GM21529 (cell line): Measurements from ENCODE around the gene ICA1.
A peak's percentile ranks its signal among the peaks of the same experiment; 100 is the strongest.

Source experiments
- ATAC-seq: cut with Tn5 transposase; IDR thresholded peaks from one replicate; pipeline ENCODE4 v1.9.1; 2021; ENCODE audit not compliant: unreplicated experiment

The ICA1 gene

GRCh38 chr7:8228766-8229674 is 32.9 kb downstream of the ICA1 start:
- no peak for ATAC-seq

GRCh38 chr7:8228068-8228467 is 33.9 kb downstream of the ICA1 start:
- ATAC-seq: no peak

GRCh38 chr7:8227261-8227660 is 34.7 kb downstream of the ICA1 start:
- ATAC-seq: no peak

- no peak for ATAC-seq
Observed at GRCh38 chr7:8226501-8226900, 35.5 kb downstream of the ICA1 start.

GRCh38 chr7:8221567-8221966 is 40.4 kb downstream of the ICA1 start:
- no peak for ATAC-seq

- ATAC-seq: no peak
Observed at GRCh38 chr7:8221101-8221495, 40.9 kb downstream of the ICA1 start.

GRCh38 chr7:8220376-8221100 is 41.4 kb downstream of the ICA1 start:
- ATAC-seq: no peak

- peak; percentile 66 for ATAC-seq
Observed at GRCh38 chr7:8217200-8218068, 44.5 kb downstream of the ICA1 start.

- ATAC-seq: no peak
Observed at GRCh38 chr7:8216334-8216690, 45.7 kb downstream of the ICA1 start.

- ATAC-seq: no peak
Observed at GRCh38 chr7:8215648-8216333, 46.2 kb downstream of the ICA1 start.

- ATAC-seq: no peak
Observed at GRCh38 chr7:8214244-8214824, 47.6 kb downstream of the ICA1 start.

GRCh38 chr7:8213381-8213780 is 48.6 kb downstream of the ICA1 start:
- ATAC-seq: no peak

- ATAC-seq: no peak
Observed at GRCh38 chr7:8212638-8213037, 49.3 kb downstream of the ICA1 start.

GRCh38 chr7:8211725-8212096 is 50.3 kb downstream of the ICA1 start:
- no peak for ATAC-seq

- ATAC-seq: no peak
Observed at GRCh38 chr7:8210845-8211724, 50.9 kb downstream of the ICA1 start.

GRCh38 chr7:8209353-8209752 is 52.6 kb downstream of the ICA1 start:
- no peak for ATAC-seq

- ATAC-seq: no peak
Observed at GRCh38 chr7:8208816-8209215, 53.2 kb downstream of the ICA1 start.

- no peak for ATAC-seq
Observed at GRCh38 chr7:8206956-8207355, 55.0 kb downstream of the ICA1 start.

- no peak for ATAC-seq
Observed at GRCh38 chr7:8205537-8205936, 56.4 kb downstream of the ICA1 start.

- no peak for ATAC-seq
Observed at GRCh38 chr7:8205031-8205387, 57.0 kb downstream of the ICA1 start.
